Kidney (tissue), 14 donors: ENCODE data around the gene PRAME. TPM values are rescaled to one million over a fixed set of nuclear protein-coding genes. Genes with fewer than 3 reads are reported as not detected.

Experiments
- DNase-seq, 5 donors: peaks; one replicate each; pipeline ENCODE4 v3.0.0-alpha.2; 2013 to 2020
- FAIRE-seq: peaks from 2 replicates; lab custom pipeline; 2012; peaks lifted over from hg19 to GRCh38; lab: Jason Lieb, UNC
- H3K27ac ChIP-seq, 2 donors: one replicate each; pipeline ENCODE4 v1.7.0; 2013; ENCODE audit warnings: low read depth in 2 of 2, low read length in 2 of 2, inconsistent platforms in 1 of 2
- H3K27me3 ChIP-seq: one replicate; pipeline ENCODE4 v1.7.1; 2013; ENCODE audit warnings: low read length, inconsistent platforms; ENCODE audit not compliant: control insufficient read depth, insufficient read depth
- H3K36me3 ChIP-seq, 3 donors: one replicate each; pipeline versions ENCODE4 v1.7.0 to v1.7.1; 2013; ENCODE audit warnings: low read length in 3 of 3, control low read depth in 1 of 3, inconsistent platforms in 1 of 3; ENCODE audit not compliant: insufficient read depth in 3 of 3, control insufficient read depth in 2 of 3
- H3K4me1 ChIP-seq, 3 donors: one replicate each; pipeline versions ENCODE4 v1.7.0 to v1.7.1; 2013; ENCODE audit warnings: low read length in 3 of 3, inconsistent platforms in 1 of 3, low read depth in 1 of 3; ENCODE audit not compliant: control insufficient read depth in 2 of 3, insufficient read depth in 2 of 3
- H3K4me3 ChIP-seq, 3 donors: one replicate each; pipeline versions ENCODE4 v1.7.0 to v1.8.1; 2013; ENCODE audit warnings: low read length in 3 of 3, control low read depth in 1 of 3, inconsistent platforms in 1 of 3
- H3K9ac ChIP-seq, 3 donors: one replicate each; pipeline versions ENCODE4 v1.7.0 to v1.7.1; 2013; ENCODE audit warnings: low read length in 3 of 3, control low read depth in 1 of 3, inconsistent platforms in 1 of 3
- H3K9me3 ChIP-seq, 3 donors: one replicate each; pipeline versions ENCODE4 v1.7.0 to v1.7.1; 2013; ENCODE audit warnings: low read length in 3 of 3, control low read depth in 1 of 3, inconsistent platforms in 1 of 3; ENCODE audit not compliant: control insufficient read depth in 2 of 3, insufficient read depth in 1 of 3
- CTCF ChIP-seq: IDR thresholded peaks from 3 replicates; pipeline ENCODE4 v1.5.1; 2012; ENCODE audit warnings: mild to moderate bottlenecking, moderate library complexity, borderline replicate concordance; ENCODE audit not compliant: insufficient read depth; ENCODE audit errors: extremely low read depth
- intact Hi-C: fragments of 100-400 bp; cut with DNase I; formaldehyde crosslinking; loops from one replicate; pipeline ENCODE4 v1.11.1; 2022
- polyA plus RNA-seq: library from polyadenylated mRNA; stranded (reverse); fragments of 350-450 nt; fragmentation: Illumina TruSeq; extraction: RNeasy Lipid Tissue Mini Kit (QIAGEN cat#74804); gene quantifications from one replicate; pipeline ENCODE4 v1.2.3, GENCODE V29; 2014; ENCODE audit warnings: low read depth, low replicate concordance; ENCODE audit not compliant: insufficient read depth
- total RNA-seq: library from RNA; stranded (reverse); fragmentation: NEBNext Ultra II Directional; extraction: Animal tissue kit (Norgen Biotek cat#: 25700); gene quantifications from one replicate; pipeline ENCODE4 v1.2.1, GENCODE V29; 2021
- donor health status: control.
- donor health status: control.
- donor health status: control.
- donor health status: control.
- donor health status: control.
- donor health status: DM: yes; HTN: yes; CAD: no.
- donor health status: Normal renal cell carcinoma (clear cell type).

PRAME gene
- total and polyA plus RNA-seq, 2 donors from 2014 or later: 1.7 to 4.0 TPM

- no peaks in the 10 kb centered on the region for H3K36me3 ChIP-seq
- TF ChIP-seq CTCF: no peak
- H3K9me3 ChIP-seq: no peaks in the 10 kb centered on the region
- H3K4me3 ChIP-seq: no peak overlapping the region
- H3K4me1 ChIP-seq: no peaks in the 10 kb centered on the region
- H3K9ac ChIP-seq: no peak overlapping the region
- no peak for FAIRE-seq
- intact Hi-C loops: no loop called here
- H3K27me3 ChIP-seq: no peaks in the 10 kb centered on the region
- no peak for DNase-seq
- no peak overlapping the region for H3K27ac ChIP-seq
Measured at GRCh38 chr22:22521631-22522030, 37.4 kb downstream of the PRAME start.

DNA sequence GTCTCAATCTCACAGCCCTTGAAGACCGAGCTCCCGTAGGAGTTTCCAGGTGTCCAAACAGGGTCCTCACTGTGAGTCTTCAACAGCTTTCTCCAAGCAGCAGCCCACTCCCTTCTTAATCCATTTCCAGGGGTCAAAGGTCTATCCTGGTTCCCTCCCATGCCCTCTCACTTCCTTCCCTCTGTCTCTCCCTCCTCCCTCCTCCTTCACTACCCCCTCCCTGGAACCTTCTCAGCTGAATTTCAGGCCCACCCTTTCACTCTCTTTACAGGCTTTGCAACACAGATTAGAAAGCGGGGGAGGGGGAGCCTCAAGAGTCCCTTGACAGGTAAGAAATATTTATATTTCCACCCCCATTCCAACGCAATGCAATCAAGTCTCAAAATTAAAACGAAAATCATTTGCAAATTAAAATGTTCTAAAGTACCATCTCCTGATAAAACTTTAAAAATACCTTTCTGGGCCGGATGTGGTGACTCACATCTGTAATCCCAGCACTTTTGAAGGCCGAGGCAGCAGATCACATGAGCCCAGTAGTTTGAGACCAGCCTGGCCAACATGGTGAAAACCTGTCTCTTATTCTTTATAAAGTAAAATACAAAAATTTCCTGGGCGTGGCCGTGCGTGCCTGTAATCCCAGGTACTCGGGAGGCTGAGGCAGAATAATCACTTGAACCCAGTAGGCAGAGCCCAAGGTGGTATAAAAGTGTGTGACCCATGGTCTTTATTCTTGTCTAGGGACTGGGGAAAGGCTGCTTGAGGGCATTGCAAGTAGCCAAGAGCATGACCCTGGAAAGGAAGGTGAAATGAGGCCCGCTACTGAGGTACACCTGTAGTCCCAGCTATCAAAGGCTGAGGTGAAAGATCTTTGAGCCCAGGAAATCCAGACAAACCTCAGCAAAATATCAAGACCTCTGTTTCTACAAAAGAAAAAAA lies 38.1 kb downstream of the PRAME start:
- H3K9ac ChIP-seq: no peak overlapping the region
- FAIRE-seq (no peak), DNase-seq (no peak)
- H3K4me3 ChIP-seq: no peak overlapping the region
- H3K9me3 ChIP-seq: no peaks in the 10 kb centered on the region
- H3K27ac ChIP-seq: no peak overlapping the region
- H3K4me1 ChIP-seq: no peaks in the 10 kb centered on the region
- H3K36me3 ChIP-seq: no peaks in the 10 kb centered on the region
- no peak for TF ChIP-seq CTCF
- intact Hi-C loops: no loop called here
- H3K27me3 ChIP-seq: no peaks in the 10 kb centered on the region

DNA sequence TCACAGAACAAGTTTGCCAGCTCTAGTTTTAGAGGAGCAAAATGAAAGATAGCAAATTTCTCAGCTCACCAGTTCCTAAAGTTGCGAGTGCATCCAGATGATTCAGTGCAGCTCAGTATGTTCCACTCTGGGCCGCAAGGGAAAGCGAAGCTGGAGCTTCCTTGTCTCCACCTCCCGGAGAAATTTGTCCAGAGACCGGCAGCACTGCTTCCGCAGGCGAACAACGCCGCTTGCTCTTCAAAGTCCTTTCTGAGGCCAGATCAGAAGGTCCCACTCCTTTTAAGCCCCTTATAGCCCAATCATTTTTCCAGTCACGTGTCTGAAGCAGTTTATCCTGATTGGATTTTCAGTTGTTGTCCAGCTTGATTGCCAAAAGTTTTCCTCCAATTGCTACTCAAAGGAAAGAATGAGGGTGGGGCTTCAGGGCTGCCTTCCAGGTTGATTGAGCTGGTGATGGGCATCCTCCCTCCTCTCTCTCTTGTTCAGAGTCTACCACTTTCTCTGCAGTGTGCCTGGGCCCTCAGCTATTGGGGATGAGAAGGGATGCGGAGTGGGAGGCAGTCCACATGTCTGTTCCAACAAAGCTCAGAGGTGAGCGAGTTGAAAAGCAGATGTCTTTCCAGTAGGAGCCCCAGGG lies 38.9 kb downstream of the PRAME start, which contains the start of gene ZNF280A:
Gene ZNF280A (minus strand): TSS at position 251 of the 637 bp plus-strand sequence. CDS start 4,640 bp downstream, outside the sequence.
- no peak within 1 kb of the TSS for H3K27ac ChIP-seq

More for the DNA sequence above, 38.9 kb downstream of the PRAME start, which contains the start of gene ZNF280A:
- no peak for FAIRE-seq
- Histone ChIP-seq H3K9ac (no peak within 1 kb of the TSS), H3K4me3 (no peak within 1 kb of the TSS), H3K36me3 (no peaks in the 10 kb centered on the region), H3K9me3 (no peaks in the 10 kb centered on the region), H3K27me3 (no peaks in the 10 kb centered on the region), H3K4me1 (no peaks in the 10 kb centered on the region)
- intact Hi-C loops: no loop called here
- no peak for TF ChIP-seq CTCF
- no peak for DNase-seq
